CD4-positive, alpha-beta T cell treated with Interleukin-17A for 1 hour (primary cell): ENCODE measurements around the gene FCGBP.

Experiments used
- DNase-seq: peaks from one replicate; pipeline ENCODE4 v3.0.0-alpha.2; 2020

Gene FCGBP

GRCh38 chr19:39943586-39943985, 9.2 kb upstream of the FCGBP start:
- DNase-seq = no peak

GRCh38 chr19:39942366-39942730, 7.9 kb upstream of the FCGBP start:
- no peak for DNase-seq

- peak; percentile 87 for DNase-seq
Measured at GRCh38 chr19:39941615-39942365, 7.4 kb upstream of the FCGBP start.

- peak; percentile 49 for DNase-seq
Measured at GRCh38 chr19:39941151-39941550, 6.7 kb upstream of the FCGBP start.

- no peak for DNase-seq
Measured at GRCh38 chr19:39940221-39940833, 5.9 kb upstream of the FCGBP start.

- no peak for DNase-seq
Measured at GRCh38 chr19:39939556-39939955, 5.1 kb upstream of the FCGBP start.

GRCh38 chr19:39937787-39938186, 3.4 kb upstream of the FCGBP start:
- no peak for DNase-seq

- peak; percentile 71 for DNase-seq
Measured at GRCh38 chr19:39937094-39937720, 2.8 kb upstream of the FCGBP start.

GRCh38 chr19:39936622-39937021, 2.2 kb upstream of the FCGBP start:
- no peak for DNase-seq

- DNase-seq = no peak
Measured at GRCh38 chr19:39936020-39936419, 1.6 kb upstream of the FCGBP start.

GRCh38 chr19:39935364-39935661, 879 bp upstream of the FCGBP start:
- no peak for DNase-seq

- no peak for DNase-seq
Measured at GRCh38 chr19:39929750-39930149, 4.7 kb downstream of the FCGBP start.

GRCh38 chr19:39928357-39928725, 6.1 kb downstream of the FCGBP start:
- no peak for DNase-seq

GRCh38 chr19:39927524-39928356, 6.7 kb downstream of the FCGBP start:
- no peak for DNase-seq

GRCh38 chr19:39927076-39927475, 7.4 kb downstream of the FCGBP start:
- no peak for DNase-seq

GRCh38 chr19:39926170-39926760, 8.2 kb downstream of the FCGBP start:
- no peak for DNase-seq

GRCh38 chr19:39924952-39925351, 9.5 kb downstream of the FCGBP start:
- DNase-seq = no peak

- DNase-seq = no peak
Measured at GRCh38 chr19:39924389-39924788, 10.0 kb downstream of the FCGBP start.

- no peak for DNase-seq
Measured at GRCh38 chr19:39923862-39924261, 10.6 kb downstream of the FCGBP start.

- no peak for DNase-seq
Measured at GRCh38 chr19:39919976-39920375, 14.5 kb downstream of the FCGBP start.

- no peak for DNase-seq
Measured at GRCh38 chr19:39918183-39918651, 16.2 kb downstream of the FCGBP start.

- no peak for DNase-seq
Measured at GRCh38 chr19:39917561-39918182, 16.8 kb downstream of the FCGBP start.
